Neural progenitor cell (in vitro differentiated cells): Measurements from ENCODE around the gene RHOBTB3. TPM values are rescaled to one million over a fixed set of nuclear protein-coding genes. Genes with fewer than 3 reads are reported as not detected.

ENCODE experiments used
- DNase-seq: peaks from one replicate; pipeline ENCODE4 v3.0.0-alpha.2; 2016; ENCODE audit warnings: low spot score
- H2AFZ ChIP-seq: fragments of 200-600 bp; sonication (generic); replicated peaks from 2 replicates; pipeline ENCODE4 v1.6.1; 2016; ENCODE audit warnings: antibody characterized with exemption
- H3F3A ChIP-seq: fragments of 200-600 bp; sonication (generic); 2 replicates; pipeline ENCODE4 v1.6.1; 2016; ENCODE audit warnings: antibody characterized with exemption, low read depth
- H3K27ac ChIP-seq: fragments of 200-600 bp; sonication (generic); 2 replicates; pipeline ENCODE4 v1.5.1; 2016; ENCODE audit warnings: mild to moderate bottlenecking
- H3K27me3 ChIP-seq: fragments of 200-600 bp; sonication (generic); 2 replicates; pipeline ENCODE4 v1.6.1; 2016; ENCODE audit warnings: mild to moderate bottlenecking, moderate library complexity
- H3K36me3 ChIP-seq: fragments of 200-600 bp; sonication (generic); 2 replicates; pipeline ENCODE4 v1.5.1; 2016
- H3K4me1 ChIP-seq: fragments of 200-600 bp; sonication (generic); 2 replicates; pipeline ENCODE4 v1.6.1; 2016; ENCODE audit warnings: mixed run types
- H3K4me2 ChIP-seq: fragments of 200-600 bp; sonication (generic); 2 replicates; pipeline ENCODE4 v1.6.1; 2016
- H3K4me3 ChIP-seq: fragments of 200-600 bp; sonication (generic); 2 replicates; pipeline ENCODE4 v1.5.1; 2016
- H3K79me2 ChIP-seq: fragments of 200-600 bp; sonication (generic); 2 replicates; pipeline ENCODE4 v1.6.1; 2016; ENCODE audit warnings: low read depth
- H3K9ac ChIP-seq: fragments of 200-600 bp; sonication (generic); 2 replicates; pipeline ENCODE4 v1.6.1; 2016
- H3K9me3 ChIP-seq: fragments of 200-600 bp; sonication (generic); 2 replicates; pipeline ENCODE4 v1.5.1; 2016; ENCODE audit warnings: low read depth
- H4K20me1 ChIP-seq: fragments of 200-600 bp; sonication (generic); 2 replicates; pipeline ENCODE4 v1.6.1; 2016; ENCODE audit warnings: low read depth
- H3K27ac Mint-ChIP-seq: 3 replicates; pipeline ENCODE4 v1.8.0; 2021; ENCODE audit warnings: mixed read lengths
- H3K27me3 Mint-ChIP-seq: 2 replicates; pipeline ENCODE4 v1.8.0; 2022; ENCODE audit warnings: low read depth, mild to moderate bottlenecking, inconsistent platforms, moderate library complexity, mixed read lengths; ENCODE audit not compliant: insufficient read depth
- H3K36me3 Mint-ChIP-seq: 3 replicates; pipeline ENCODE4 v1.8.0; 2021; ENCODE audit warnings: mixed read lengths
- H3K4me1 Mint-ChIP-seq: 3 replicates; pipeline ENCODE4 v1.8.0; 2021; ENCODE audit warnings: mixed read lengths
- H3K4me3 Mint-ChIP-seq: 3 replicates; pipeline ENCODE4 v1.8.0; 2021; ENCODE audit warnings: mild to moderate bottlenecking, moderate library complexity, mixed read lengths
- H3K9me3 Mint-ChIP-seq: 3 replicates; pipeline ENCODE4 v1.8.0; 2020; ENCODE audit warnings: mixed read lengths
- EZH2 ChIP-seq: fragments of 200-600 bp; sonication (generic); IDR thresholded peaks from 2 replicates; pipeline ENCODE4 v1.6.1; 2017; ENCODE audit warnings: antibody characterized with exemption, mild to moderate bottlenecking, moderate library complexity
- EZH2phosphoT487 ChIP-seq: fragments of 200-600 bp; sonication (generic); IDR thresholded peaks from 2 replicates; pipeline ENCODE4 v1.6.1; 2017; ENCODE audit warnings: antibody characterized with exemption
- total RNA-seq: library from RNA; depleted of rRNA; stranded (reverse); fragments of >200 nt; gene quantifications from 2 replicates; pipeline ENCODE4 v1.2.3, GENCODE V29; 2015; ENCODE audit warnings: low replicate concordance
- TF ChIP-seq, protein P1 (sequence below): fragments of 200-600 bp; sonication (generic); IDR thresholded peaks from 2 replicates; pipeline ENCODE4 v1.5.1; 2017; ENCODE audit warnings: antibody characterized with exemption, mild to moderate bottlenecking

RHOBTB3 gene
- total RNA-seq, 1 donor from 2014 or later: 3.6 TPM

DNA sequence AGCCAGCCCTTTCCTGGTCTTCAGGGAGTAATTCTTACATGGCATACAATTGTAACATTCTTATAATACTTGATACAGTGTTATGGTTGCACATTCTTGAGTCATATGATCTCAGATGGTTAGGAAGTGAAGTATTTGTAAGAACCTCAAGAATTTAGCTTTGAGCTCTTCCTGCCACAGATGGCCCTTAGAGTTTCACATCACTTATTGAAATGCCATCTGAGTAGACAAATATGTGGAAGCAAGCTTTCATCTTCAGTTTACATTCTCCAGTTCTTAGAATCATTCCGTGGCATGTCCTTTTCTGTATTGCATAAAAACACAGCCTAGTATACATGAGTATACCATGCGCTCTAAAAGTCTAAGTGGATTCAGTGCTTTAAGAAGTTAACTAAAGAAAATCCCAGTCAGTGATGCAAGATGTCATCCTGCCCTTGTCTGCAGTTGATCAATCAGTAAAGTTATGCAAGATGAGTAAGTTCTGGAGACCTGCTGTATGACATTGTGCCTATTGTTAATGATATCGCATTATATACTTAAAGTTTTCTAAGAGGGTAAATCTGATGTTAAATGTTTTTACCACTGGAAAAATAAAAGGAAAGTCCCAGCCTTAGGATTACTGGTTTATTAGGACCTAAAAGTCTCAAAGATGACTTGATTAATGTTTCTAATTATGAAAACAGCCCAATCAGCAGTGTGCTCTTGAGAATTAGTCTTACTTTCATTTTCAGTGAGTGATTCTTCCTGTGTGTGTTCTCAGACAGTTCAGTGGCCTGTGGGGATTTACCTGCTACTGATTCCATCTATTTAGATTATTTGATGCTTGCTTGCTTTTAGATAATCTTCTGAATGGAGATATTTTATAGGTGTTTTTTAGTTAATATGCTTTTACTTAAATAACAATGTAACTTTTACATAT, 29.4 kb downstream of the RHOBTB3 start:
- no peak overlapping the region for H3K27ac Mint-ChIP-seq

DNA sequence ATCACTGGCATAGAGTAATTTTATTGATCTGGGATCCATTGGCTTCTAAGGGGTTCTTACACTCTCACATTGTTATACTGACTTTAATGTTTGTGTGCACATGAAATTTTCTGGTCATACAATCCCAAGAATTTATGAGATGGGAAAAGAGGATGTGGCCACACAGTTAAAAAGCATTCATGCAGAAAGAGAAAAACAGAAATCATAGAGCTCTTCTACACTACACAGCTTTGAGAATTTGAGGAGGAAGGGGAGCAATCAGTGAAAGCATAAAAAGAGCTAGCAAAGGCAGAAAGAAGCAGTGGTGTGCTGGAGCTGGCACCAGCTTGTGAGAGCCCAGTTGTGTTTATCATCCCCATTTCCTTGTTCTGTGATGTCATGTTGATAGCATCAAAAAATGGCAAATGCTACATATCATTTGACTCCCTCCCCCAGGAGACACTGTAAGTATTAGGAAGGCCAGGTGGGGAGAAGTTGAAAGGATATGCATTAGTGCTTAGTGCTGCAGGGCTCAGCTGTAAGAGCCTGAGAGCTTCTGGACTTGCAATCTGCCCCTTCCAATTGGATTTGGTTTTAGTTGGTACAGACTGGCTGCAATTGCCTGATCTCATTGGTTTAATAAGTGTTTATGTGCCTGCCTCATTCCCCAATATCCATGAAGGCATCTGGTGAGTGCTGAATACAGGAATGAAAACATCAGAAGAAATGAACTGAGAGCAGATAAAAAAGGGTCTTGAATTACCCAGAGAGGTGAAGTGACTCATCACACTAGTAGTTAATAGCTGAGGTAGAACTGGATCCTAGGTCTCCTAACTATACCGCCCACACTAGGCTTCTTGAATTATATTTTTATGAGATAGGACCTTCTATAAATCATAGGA, 30.9 kb downstream of the RHOBTB3 start:
- Histone ChIP-seq H3K4me3 (no peak overlapping the region), H3K9me3 (no peaks in the 10 kb centered on the region), H3K36me3 (no peaks in the 10 kb centered on the region), H3K27ac (no peak overlapping the region), H3F3A (no peaks in the 10 kb centered on the region), H3K27me3 (no peaks in the 10 kb centered on the region), H3K4me1 (no peaks in the 10 kb centered on the region), H3K79me2 (no peaks in the 10 kb centered on the region), H3K4me2 (no peak overlapping the region), H2AFZ (no peak overlapping the region), H3K9ac (no peak overlapping the region), H4K20me1 (no peaks in the 10 kb centered on the region)
- H3K27me3 Mint-ChIP-seq: peaks cover 6% of the 10 kb centered on the region
- DNase-seq: no peak
- TF ChIP-seq, protein P1, sequence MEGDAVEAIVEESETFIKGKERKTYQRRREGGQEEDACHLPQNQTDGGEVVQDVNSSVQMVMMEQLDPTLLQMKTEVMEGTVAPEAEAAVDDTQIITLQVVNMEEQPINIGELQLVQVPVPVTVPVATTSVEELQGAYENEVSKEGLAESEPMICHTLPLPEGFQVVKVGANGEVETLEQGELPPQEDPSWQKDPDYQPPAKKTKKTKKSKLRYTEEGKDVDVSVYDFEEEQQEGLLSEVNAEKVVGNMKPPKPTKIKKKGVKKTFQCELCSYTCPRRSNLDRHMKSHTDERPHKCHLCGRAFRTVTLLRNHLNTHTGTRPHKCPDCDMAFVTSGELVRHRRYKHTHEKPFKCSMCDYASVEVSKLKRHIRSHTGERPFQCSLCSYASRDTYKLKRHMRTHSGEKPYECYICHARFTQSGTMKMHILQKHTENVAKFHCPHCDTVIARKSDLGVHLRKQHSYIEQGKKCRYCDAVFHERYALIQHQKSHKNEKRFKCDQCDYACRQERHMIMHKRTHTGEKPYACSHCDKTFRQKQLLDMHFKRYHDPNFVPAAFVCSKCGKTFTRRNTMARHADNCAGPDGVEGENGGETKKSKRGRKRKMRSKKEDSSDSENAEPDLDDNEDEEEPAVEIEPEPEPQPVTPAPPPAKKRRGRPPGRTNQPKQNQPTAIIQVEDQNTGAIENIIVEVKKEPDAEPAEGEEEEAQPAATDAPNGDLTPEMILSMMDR: no peak
- no peak for TF ChIP-seq EZH2
- TF ChIP-seq EZH2phosphoT487: no peak
- H3K4me3 Mint-ChIP-seq: no peak overlapping the region
- H3K36me3 Mint-ChIP-seq: peaks cover 18% of the 10 kb centered on the region
- peaks cover 3% of the 10 kb centered on the region for H3K9me3 Mint-ChIP-seq
- no peak overlapping the region for H3K27ac Mint-ChIP-seq
- H3K4me1 Mint-ChIP-seq: no peaks in the 10 kb centered on the region

More for the DNA sequence above, 29.4 kb downstream of the RHOBTB3 start:
- no peaks in the 10 kb centered on the region for H3F3A ChIP-seq
- H3K27ac ChIP-seq: no peak overlapping the region
- H3K4me2 ChIP-seq: no peak overlapping the region
- no peak overlapping the region for H2AFZ ChIP-seq
- H3K9me3 ChIP-seq: no peaks in the 10 kb centered on the region
- Mint-ChIP-seq H3K9me3 (peaks cover 3% of the 10 kb centered on the region), H3K4me1 (no peaks in the 10 kb centered on the region), H3K36me3 (peaks cover 15% of the 10 kb centered on the region), H3K4me3 (no peak overlapping the region), H3K27me3 (peaks cover 6% of the 10 kb centered on the region)
- no peaks in the 10 kb centered on the region for H3K27me3 ChIP-seq
- TF ChIP-seq EZH2 (no peak), EZH2phosphoT487 (no peak)
- TF ChIP-seq, protein P1: no peak
- H3K9ac ChIP-seq: no peak overlapping the region
- DNase-seq: no peak
- no peaks in the 10 kb centered on the region for H4K20me1 ChIP-seq
- H3K36me3 ChIP-seq: no peaks in the 10 kb centered on the region
- no peaks in the 10 kb centered on the region for H3K4me1 ChIP-seq
- no peaks in the 10 kb centered on the region for H3K79me2 ChIP-seq
- no peak overlapping the region for H3K4me3 ChIP-seq

DNA sequence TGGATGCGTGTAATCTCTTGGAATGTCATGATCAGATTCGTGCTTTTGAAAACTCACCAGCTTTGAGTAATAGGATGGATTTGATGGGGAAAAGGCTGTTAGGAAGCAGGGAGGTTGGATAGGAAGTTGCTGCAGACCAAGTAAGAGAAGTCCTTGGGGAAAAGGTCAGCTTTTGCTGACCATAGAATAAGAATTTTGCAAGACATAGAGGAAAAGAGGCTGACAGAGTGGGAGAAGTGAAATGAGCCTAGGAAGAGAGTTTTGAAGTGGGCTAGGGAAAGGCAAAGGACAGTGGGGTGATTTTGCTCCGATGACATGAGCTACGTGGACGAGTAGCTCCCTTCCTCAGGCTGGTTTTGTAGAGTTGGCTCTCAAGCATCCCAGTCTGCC, 31.5 kb downstream of the RHOBTB3 start:
- no peak overlapping the region for H3K9ac ChIP-seq
- H3K4me1 ChIP-seq: no peaks in the 10 kb centered on the region
- no peak overlapping the region for H3K27ac ChIP-seq
- peaks cover 3% of the 10 kb centered on the region for H3K9me3 Mint-ChIP-seq
- H3K36me3 Mint-ChIP-seq: peaks cover 18% of the 10 kb centered on the region
- no peak overlapping the region for H2AFZ ChIP-seq
- H3K27ac Mint-ChIP-seq: peak overlapping the region; percentile 1
- no peaks in the 10 kb centered on the region for H3K4me1 Mint-ChIP-seq
- no peak overlapping the region for H3K4me3 Mint-ChIP-seq
- H3K4me2 ChIP-seq: no peak overlapping the region
- no peaks in the 10 kb centered on the region for H3K36me3 ChIP-seq
- no peaks in the 10 kb centered on the region for H4K20me1 ChIP-seq
- TF ChIP-seq, protein P1: no peak
- TF ChIP-seq EZH2phosphoT487 (no peak), EZH2 (no peak)
- H3F3A ChIP-seq: no peaks in the 10 kb centered on the region
- H3K27me3 Mint-ChIP-seq: peaks cover 6% of the 10 kb centered on the region
- no peak for DNase-seq
- no peaks in the 10 kb centered on the region for H3K27me3 ChIP-seq
- no peaks in the 10 kb centered on the region for H3K79me2 ChIP-seq
- no peaks in the 10 kb centered on the region for H3K9me3 ChIP-seq
- H3K4me3 ChIP-seq: no peak overlapping the region
